ENCODE results near the gene ALK.

ALK gene

GRCh38 chr2:29807082-29807481, 114.3 kb downstream of the ALK start:
- Histone ChIP-seq H3K4me1 (ENCODE audit: insufficient read depth, low read length) (no peaks in the 10 kb centered on the region), H3K27ac (ENCODE audit: low read length) (no peak overlapping the region), H3K4me2 (ENCODE audit: insufficient read depth, low read length) (no peak overlapping the region), H2AFZ (ENCODE audit: low read depth, low read length) (no peak overlapping the region), H3K36me3 (ENCODE audit: insufficient read depth, low read length) (no peaks in the 10 kb centered on the region), H3K79me2 (ENCODE audit: insufficient read depth, low read length) (no peaks in the 10 kb centered on the region), H3K9ac (ENCODE audit: low read depth, low read length) (no peak overlapping the region), H3K4me3 (ENCODE audit: low read depth in 1 of 2, low read length in 2 of 2) (no peak overlapping the region), H3K27me3 (ENCODE audit: insufficient read depth, low read length, poor library complexity) (no peaks in the 10 kb centered on the region), H4K20me1 (ENCODE audit: insufficient read depth, low read length) (no peaks in the 10 kb centered on the region), H3K9me3 (ENCODE audit: insufficient read depth, low read length, severe bottlenecking) (no peaks in the 10 kb centered on the region)
- no peak for ATAC-seq (ENCODE audit: insufficient read depth, low read depth)
- no peak for TF ChIP-seq CTCF (IDR thresholded peaks at IDR 0.05; ENCODE audit: borderline replicate concordance, extremely low read depth, low read length, poor library complexity, severe bottlenecking)
- TF ChIP-seq EZH2 (IDR thresholded peaks at IDR 0.05; ENCODE audit: borderline replicate concordance, low read depth, low read length, severe bottlenecking) = no peak
- DNase-seq = no peak

GRCh38 chr2:29806461-29806860, 114.9 kb downstream of the ALK start:
- TF ChIP-seq EZH2 (IDR thresholded peaks at IDR 0.05; ENCODE audit: borderline replicate concordance, low read depth, low read length, severe bottlenecking) (no peak), CTCF (IDR thresholded peaks at IDR 0.05; ENCODE audit: borderline replicate concordance, extremely low read depth, low read length, poor library complexity, severe bottlenecking) (no peak)
- H3K27ac ChIP-seq (ENCODE audit: low read length) = no peak overlapping the region

GRCh38 chr2:29804671-29805070, 116.7 kb downstream of the ALK start:
- Histone ChIP-seq H3K27ac (ENCODE audit: low read length) (no peak overlapping the region), H3K4me1 (ENCODE audit: insufficient read depth, low read length) (no peaks in the 10 kb centered on the region), H3K36me3 (ENCODE audit: insufficient read depth, low read length) (no peaks in the 10 kb centered on the region), H3K4me3 (ENCODE audit: low read depth in 1 of 2, low read length in 2 of 2) (no peak overlapping the region), H2AFZ (ENCODE audit: low read depth, low read length) (no peak overlapping the region), H3K4me2 (ENCODE audit: insufficient read depth, low read length) (no peak overlapping the region), H3K9me3 (ENCODE audit: insufficient read depth, low read length, severe bottlenecking) (no peaks in the 10 kb centered on the region), H3K79me2 (ENCODE audit: insufficient read depth, low read length) (no peaks in the 10 kb centered on the region), H4K20me1 (ENCODE audit: insufficient read depth, low read length) (no peaks in the 10 kb centered on the region), H3K9ac (ENCODE audit: low read depth, low read length) (no peak overlapping the region), H3K27me3 (ENCODE audit: insufficient read depth, low read length, poor library complexity) (peaks cover 4% of the 10 kb centered on the region)
- DNase-seq = no peak
- no peak for ATAC-seq (ENCODE audit: insufficient read depth, low read depth)
- TF ChIP-seq EZH2 (IDR thresholded peaks at IDR 0.05; ENCODE audit: borderline replicate concordance, low read depth, low read length, severe bottlenecking) = no peak
- no peak for TF ChIP-seq CTCF (IDR thresholded peaks at IDR 0.05; ENCODE audit: borderline replicate concordance, extremely low read depth, low read length, poor library complexity, severe bottlenecking)

More at GRCh38 chr2:29806461-29806860, 114.9 kb downstream of the ALK start:
- Histone ChIP-seq H3K4me1 (ENCODE audit: insufficient read depth, low read length) (no peaks in the 10 kb centered on the region), H3K79me2 (ENCODE audit: insufficient read depth, low read length) (no peaks in the 10 kb centered on the region), H4K20me1 (ENCODE audit: insufficient read depth, low read length) (no peaks in the 10 kb centered on the region), H3K9ac (ENCODE audit: low read depth, low read length) (no peak overlapping the region), H3K4me2 (ENCODE audit: insufficient read depth, low read length) (no peak overlapping the region), H2AFZ (ENCODE audit: low read depth, low read length) (no peak overlapping the region), H3K27me3 (ENCODE audit: insufficient read depth, low read length, poor library complexity) (no peaks in the 10 kb centered on the region), H3K9me3 (ENCODE audit: insufficient read depth, low read length, severe bottlenecking) (no peaks in the 10 kb centered on the region), H3K36me3 (ENCODE audit: insufficient read depth, low read length) (no peaks in the 10 kb centered on the region), H3K4me3 (ENCODE audit: low read depth in 1 of 2, low read length in 2 of 2) (no peak overlapping the region)
- ATAC-seq (ENCODE audit: insufficient read depth, low read depth) (no peak), DNase-seq (no peak)

- ATAC-seq (ENCODE audit: insufficient read depth, low read depth) (no peak), DNase-seq (no peak)
- no peaks in the 10 kb centered on the region for H3K79me2 ChIP-seq (ENCODE audit: insufficient read depth, low read length)
- H3K27me3 ChIP-seq (ENCODE audit: insufficient read depth, low read length, poor library complexity) = peaks cover 4% of the 10 kb centered on the region
- H2AFZ ChIP-seq (ENCODE audit: low read depth, low read length) = no peak overlapping the region
- no peaks in the 10 kb centered on the region for H3K4me1 ChIP-seq (ENCODE audit: insufficient read depth, low read length)
- no peaks in the 10 kb centered on the region for H3K36me3 ChIP-seq (ENCODE audit: insufficient read depth, low read length)
- no peaks in the 10 kb centered on the region for H4K20me1 ChIP-seq (ENCODE audit: insufficient read depth, low read length)
- no peaks in the 10 kb centered on the region for H3K9me3 ChIP-seq (ENCODE audit: insufficient read depth, low read length, severe bottlenecking)
- no peak overlapping the region for H3K27ac ChIP-seq (ENCODE audit: low read length)
- no peak overlapping the region for H3K4me2 ChIP-seq (ENCODE audit: insufficient read depth, low read length)
- H3K9ac ChIP-seq (ENCODE audit: low read depth, low read length) = no peak overlapping the region
- no peak for TF ChIP-seq CTCF (IDR thresholded peaks at IDR 0.05; ENCODE audit: borderline replicate concordance, extremely low read depth, low read length, poor library complexity, severe bottlenecking)
- TF ChIP-seq EZH2 (IDR thresholded peaks at IDR 0.05; ENCODE audit: borderline replicate concordance, low read depth, low read length, severe bottlenecking) = no peak
- no peak overlapping the region for H3K4me3 ChIP-seq (ENCODE audit: low read depth in 1 of 2, low read length in 2 of 2)
Measured at GRCh38 chr2:29803537-29803936, 117.8 kb downstream of the ALK start.

Measured in DND-41 (cell line).